Measurements from ENCODE around the gene SPIN2B. TPM values are rescaled to one million over a fixed set of nuclear protein-coding genes. Genes with fewer than 3 reads are reported as not detected.

SPIN2B gene
- total RNA-seq, 1 donor from 2014 or later, result 20.1 TPM

- TF ChIP-seq CTCF (IDR thresholded peaks at IDR 0.05; ENCODE audit: partially characterized antibody, unreplicated experiment), result no peak
- H3K9me3 Mint-ChIP-seq (ENCODE audit: unreplicated experiment), result peaks cover 1% of the 10 kb centered on the region
- no peak overlapping the region for H3K27ac Mint-ChIP-seq (ENCODE audit: unreplicated experiment)
- no peaks in the 10 kb centered on the region for H3K36me3 Mint-ChIP-seq (ENCODE audit: unreplicated experiment)
- DNase-seq, result no peak
- H3K4me3 Mint-ChIP-seq (ENCODE audit: unreplicated experiment), result no peak overlapping the region
- H3K4me1 Mint-ChIP-seq (ENCODE audit: low read depth, unreplicated experiment), result no peaks in the 10 kb centered on the region
- no peaks in the 10 kb centered on the region for H3K27me3 Mint-ChIP-seq (ENCODE audit: unreplicated experiment)
Measured at GRCh38 chrX:57070185-57070984, 51.0 kb downstream of the SPIN2B start.

Other genes with a start within 250 kb of the SPIN2B start
- gene SPIN3, start 126.0 kb downstream of the SPIN2B start, total RNA-seq (ENCODE audit: unreplicated experiment), result 33.1 TPM
- gene SPIN2A, start 15.8 kb upstream of the SPIN2B start, total RNA-seq (ENCODE audit: unreplicated experiment), result 1.5 TPM
- 1.8 TPM for gene FAAH2, start 165.2 kb upstream of the SPIN2B start, total RNA-seq (ENCODE audit: unreplicated experiment)